ENCODE measurements around the gene NPEPL1.

NPEPL1 gene

DNA sequence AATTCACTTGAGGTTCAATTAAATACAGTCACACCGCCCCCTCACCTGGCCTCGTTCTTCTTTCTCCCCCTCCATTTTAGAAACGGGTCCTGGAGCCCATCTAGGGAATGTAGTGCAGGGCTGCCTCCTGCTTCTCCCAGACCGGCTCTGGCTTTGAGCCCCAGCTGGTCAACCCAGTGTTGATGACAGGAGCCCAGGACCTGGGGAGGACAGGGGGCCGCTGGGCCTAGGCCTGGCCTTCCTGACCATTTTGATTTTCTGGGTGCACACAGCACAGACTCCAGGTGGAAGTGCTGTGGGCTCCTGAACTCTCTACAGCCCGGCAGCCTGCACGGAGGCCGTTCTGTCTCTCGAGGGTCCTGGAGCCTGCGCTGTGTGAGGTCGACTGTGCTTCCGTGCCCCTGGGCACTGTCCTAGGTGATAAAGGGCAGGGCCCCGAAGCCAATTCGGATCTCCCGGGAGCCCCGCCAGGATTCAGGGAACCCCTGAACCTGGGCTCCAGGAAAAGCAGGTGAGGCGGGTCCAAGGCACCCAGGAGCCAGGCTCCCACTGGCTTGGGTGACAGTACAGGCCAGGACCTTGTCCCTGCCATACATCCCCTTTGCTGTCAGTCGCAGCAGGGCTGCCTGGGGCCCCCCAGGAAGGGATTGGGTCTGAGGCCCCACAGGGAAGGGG lies 23.3 kb downstream of the NPEPL1 start:
- no peak for DNase-seq (ENCODE audit: low read depth, low spot score)
- ChIA-PET CTCF (no interaction called here), POLR2A (no interaction called here)
- TF ChIP-seq, protein P1, sequence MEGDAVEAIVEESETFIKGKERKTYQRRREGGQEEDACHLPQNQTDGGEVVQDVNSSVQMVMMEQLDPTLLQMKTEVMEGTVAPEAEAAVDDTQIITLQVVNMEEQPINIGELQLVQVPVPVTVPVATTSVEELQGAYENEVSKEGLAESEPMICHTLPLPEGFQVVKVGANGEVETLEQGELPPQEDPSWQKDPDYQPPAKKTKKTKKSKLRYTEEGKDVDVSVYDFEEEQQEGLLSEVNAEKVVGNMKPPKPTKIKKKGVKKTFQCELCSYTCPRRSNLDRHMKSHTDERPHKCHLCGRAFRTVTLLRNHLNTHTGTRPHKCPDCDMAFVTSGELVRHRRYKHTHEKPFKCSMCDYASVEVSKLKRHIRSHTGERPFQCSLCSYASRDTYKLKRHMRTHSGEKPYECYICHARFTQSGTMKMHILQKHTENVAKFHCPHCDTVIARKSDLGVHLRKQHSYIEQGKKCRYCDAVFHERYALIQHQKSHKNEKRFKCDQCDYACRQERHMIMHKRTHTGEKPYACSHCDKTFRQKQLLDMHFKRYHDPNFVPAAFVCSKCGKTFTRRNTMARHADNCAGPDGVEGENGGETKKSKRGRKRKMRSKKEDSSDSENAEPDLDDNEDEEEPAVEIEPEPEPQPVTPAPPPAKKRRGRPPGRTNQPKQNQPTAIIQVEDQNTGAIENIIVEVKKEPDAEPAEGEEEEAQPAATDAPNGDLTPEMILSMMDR (IDR thresholded peaks at IDR 0.05; ENCODE audit: insufficient read depth, low read length, missing control alignments) = no peak
- no peak overlapping the region for H3K4me3 ChIP-seq (ENCODE audit: low read depth, low read length)

DNA sequence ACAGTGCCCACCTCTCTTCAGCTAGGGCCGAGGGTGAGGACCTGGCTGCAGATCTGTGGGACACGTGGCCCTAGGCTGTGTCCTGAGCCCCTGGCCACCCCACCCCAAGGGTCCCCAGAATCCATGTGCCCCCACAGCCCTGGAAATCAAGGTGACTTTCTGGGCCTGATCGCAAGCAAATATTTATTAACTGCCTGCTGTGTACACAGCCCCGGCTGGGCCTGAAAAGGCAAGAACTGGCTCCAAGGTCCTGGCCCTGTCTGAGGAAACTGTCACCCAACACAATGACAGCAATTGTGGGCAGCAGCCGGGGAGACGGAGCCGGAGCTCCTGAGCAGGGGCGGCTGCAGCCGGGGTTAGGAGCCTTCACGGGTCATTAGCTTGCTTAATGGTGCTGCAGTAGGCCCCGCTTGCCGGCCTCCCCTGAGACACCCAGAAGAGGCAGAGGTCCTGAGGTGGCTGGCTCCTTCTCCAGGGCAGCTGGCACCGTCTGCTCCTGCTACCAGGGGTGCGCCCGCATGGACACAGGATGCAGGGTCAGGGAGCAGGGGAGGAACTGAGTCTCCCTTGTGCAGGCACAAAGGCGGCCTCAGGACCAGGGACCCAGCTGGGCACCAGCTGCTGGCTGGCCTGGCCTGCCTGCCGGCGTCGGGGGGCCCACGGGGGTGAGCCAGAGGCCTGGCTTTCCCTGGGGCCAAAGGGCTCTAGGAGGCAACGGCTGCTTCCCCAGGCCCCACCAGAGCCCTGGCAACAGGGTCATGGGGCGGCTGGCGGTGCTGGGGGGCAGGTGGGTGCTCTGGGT lies 24.1 kb downstream of the NPEPL1 start:
- no peak overlapping the region for H3K4me3 ChIP-seq (ENCODE audit: low read depth, low read length)
- ChIA-PET CTCF (interaction anchor here (1.7 kb wide), 1 partner anchor 11 kb away, joined by 4 read pairs; no protein-coding TSS in a partner anchor), POLR2A (no interaction called here)
- no peak for DNase-seq (ENCODE audit: low read depth, low spot score)
- TF ChIP-seq, protein P1 (IDR thresholded peaks at IDR 0.05; ENCODE audit: insufficient read depth, low read length, missing control alignments) = no peak

DNA sequence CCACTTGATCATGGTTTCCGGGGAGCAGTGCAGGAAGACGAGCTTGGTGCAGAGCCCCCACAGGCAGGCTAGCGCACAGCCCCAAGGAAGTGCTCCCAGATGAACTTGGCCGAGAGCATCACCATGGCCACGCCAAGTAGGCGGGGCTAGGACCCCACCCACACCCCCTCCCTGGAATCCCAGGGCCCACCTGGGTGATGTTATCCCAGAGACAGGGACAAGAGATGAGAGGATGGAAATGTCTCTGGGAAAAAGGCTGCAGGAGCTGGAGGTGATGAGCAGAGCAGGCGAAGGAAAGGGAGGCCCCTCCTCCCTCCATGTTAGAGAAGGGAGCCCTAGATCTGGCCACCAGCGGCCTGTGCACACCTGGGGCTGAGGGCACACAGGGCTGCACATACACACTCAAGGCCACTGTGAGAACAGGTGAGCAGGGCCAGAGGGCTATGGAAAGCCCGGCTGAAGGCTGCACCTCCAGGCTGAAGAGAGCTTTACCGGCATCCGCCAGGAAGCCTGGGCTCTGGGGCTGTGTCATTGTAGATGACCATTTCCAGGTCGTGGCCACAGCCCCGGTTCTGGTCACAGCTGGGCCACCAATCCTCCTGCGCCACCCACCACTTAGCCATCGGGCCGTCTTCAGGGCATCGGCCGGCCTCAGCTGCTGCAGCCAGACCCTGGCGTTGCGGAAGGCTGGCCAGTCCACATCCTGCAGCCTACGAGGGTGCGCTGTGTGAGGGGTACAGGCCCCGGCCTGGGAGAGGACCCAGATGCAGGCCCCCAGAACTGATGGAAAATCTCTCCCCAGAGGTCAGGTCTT lies 24.9 kb downstream of the NPEPL1 start:
- ChIA-PET POLR2A (no interaction called here), CTCF (interaction anchor here (1.7 kb wide), 1 partner anchor 11 kb away, joined by 4 read pairs; no protein-coding TSS in a partner anchor)
- TF ChIP-seq, protein P1 (IDR thresholded peaks at IDR 0.05; ENCODE audit: insufficient read depth, low read length, missing control alignments) = no peak

DNA sequence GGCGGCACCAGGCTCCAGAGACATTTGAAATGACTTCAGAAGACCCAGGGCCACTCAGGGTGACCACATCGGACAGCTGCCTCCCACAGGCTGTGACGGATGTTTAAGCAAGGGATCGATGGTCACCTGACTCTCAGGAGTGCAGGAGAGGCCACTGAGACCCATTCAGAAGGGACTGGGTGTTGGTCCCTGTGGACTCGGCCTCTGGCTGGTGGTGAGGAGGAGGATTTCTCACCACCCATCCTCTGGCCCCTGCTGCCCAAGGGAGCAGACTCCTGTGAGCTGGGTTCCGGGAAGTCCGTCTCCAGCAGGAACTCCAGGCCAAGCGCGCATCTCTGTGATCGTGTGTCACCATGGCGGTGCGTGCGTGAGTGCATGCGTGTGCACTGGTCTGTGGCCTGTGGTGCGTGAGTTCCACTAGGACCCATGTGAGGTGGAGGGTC lies 25.5 kb downstream of the NPEPL1 start:
- H3K4me3 ChIP-seq (ENCODE audit: low read depth, low read length) = no peak overlapping the region
- no peak for DNase-seq (ENCODE audit: low read depth, low spot score)
- CTCF ChIA-PET = interaction anchor here (1.7 kb wide), 1 partner anchor 12 kb away, joined by 4 read pairs; no protein-coding TSS in a partner anchor
- POLR2A ChIA-PET = no interaction called here
- TF ChIP-seq, protein P1 (IDR thresholded peaks at IDR 0.05; ENCODE audit: insufficient read depth, low read length, missing control alignments) = no peak

More for the DNA sequence above, 24.9 kb downstream of the NPEPL1 start:
- DNase-seq (ENCODE audit: low read depth, low spot score) = no peak
- H3K4me3 ChIP-seq (ENCODE audit: low read depth, low read length) = no peak overlapping the region

DNA sequence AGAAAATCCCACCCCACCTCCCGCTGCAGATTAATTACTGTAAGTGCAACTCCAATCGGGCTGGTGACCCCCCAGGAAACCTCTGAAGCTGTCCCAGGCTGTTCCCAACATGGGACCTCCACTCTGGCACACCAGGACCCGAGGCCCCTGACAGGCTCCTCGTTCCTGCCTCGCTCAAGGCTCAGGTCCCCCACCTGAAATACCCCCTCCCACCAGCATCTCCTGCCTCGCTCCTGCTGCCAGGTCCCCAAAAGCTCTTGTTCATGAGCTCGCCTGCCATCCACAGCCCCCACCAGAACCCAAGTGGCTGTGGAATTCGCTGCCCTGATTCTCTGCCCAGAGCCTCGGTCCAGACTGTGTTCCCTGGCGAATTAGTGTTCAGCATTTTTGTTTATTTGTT lies 26.1 kb downstream of the NPEPL1 start:
- H3K4me3 ChIP-seq (ENCODE audit: low read depth, low read length) = no peak overlapping the region
- DNase-seq (ENCODE audit: low read depth, low spot score) = no peak
- POLR2A ChIA-PET = no interaction called here
- CTCF ChIA-PET = no interaction called here
- TF ChIP-seq, protein P1 (IDR thresholded peaks at IDR 0.05; ENCODE audit: insufficient read depth, low read length, missing control alignments) = no peak
